HG02884 (cell line): ENCODE data around the gene JARID2.
A peak's percentile ranks its signal among the peaks of the same experiment; 100 is the strongest.

Experiments used
- ATAC-seq: cut with Tn5 transposase; IDR thresholded peaks from one replicate; pipeline ENCODE4 v1.9.1; 2021; ENCODE audit warnings: mild to moderate bottlenecking, moderate library complexity; ENCODE audit not compliant: unreplicated experiment

JARID2 gene

DNA sequence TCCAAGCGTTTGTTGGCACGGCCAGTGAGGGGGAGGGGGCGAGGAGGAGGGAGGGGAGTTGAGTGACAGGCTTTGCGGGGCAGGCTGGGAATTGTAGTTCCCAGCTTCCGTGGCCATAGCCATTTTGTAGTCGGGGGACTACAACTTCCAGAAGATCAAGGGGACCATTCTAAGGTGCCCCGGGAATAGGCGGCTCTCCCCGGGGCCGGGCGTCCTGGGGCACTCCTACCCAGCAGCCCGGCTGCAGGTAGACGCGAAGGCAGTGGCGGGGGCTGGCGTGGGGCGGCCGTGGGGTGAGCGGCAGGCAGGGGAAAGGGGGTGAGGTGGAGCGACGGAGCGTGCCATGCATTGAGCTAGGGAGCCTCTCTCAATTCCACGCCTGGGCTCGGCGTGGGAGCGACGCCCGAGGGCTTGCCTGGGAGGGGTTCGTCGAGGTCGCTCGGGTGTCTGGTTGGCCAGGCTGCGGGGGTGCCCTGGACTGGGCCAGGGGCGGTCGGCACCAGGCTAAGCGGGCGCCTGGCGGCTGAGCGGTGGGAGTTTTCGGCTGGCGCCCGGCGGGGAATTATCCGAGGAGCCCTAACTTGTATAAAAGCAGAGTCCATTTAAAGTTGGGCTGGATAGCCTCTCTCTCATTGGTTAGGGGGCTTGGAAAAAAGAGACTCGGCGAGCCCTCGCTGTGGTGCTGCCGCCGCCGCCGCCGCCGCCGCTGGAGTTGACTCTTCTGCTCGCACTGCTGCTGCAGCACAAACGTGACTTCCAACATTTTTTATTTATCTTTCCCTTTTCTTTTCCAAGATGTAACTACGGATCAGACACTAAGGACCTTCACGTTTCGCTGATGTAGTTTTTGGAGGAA lies at the start of gene JARID2:
Gene JARID2, plus strand, starts transcription at position 709 of the 856 bp plus-strand sequence. CDS start 471 bp downstream, outside the sequence.
- ATAC-seq, result peak; percentile 56

DNA sequence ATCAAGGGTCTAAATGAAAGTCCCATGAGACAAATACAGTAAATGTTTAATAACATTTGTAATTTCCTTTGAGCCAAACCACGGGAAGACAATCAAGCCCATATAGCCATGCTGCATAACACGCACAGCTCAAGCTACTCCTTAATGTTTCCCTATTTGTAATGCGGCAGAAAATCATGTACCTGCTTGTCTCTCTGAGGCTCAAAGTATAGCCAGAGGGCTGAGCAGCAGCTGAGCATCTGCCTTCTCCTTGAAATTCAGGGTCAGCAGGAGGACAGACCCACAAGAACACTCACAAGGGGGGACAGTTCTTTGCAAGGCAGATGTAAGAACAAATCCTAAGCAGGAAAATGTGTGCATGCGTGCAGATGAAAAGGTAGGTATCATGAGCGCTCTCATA lies 45.8 kb upstream of the JARID2 start:
- no peak for ATAC-seq

DNA sequence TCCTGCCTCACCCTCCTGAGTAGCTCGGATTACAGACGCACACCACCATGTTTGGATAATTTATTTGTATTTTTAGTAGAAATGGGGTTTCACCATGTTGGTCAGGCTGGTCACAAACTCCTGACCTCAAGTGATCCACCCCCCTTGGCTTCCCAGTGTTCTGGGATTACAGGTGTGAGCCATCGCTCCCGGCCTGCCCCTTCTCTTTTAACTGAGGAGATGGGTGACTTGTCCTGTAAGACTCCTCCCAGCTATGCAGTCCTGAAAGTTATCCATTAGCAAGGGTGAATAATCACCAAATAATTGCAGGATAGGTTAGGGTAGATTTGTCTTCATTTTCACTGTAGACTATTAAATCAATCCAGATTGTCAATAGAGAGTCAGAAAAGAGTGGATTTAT lies 40.5 kb upstream of the JARID2 start:
- ATAC-seq, result no peak

DNA sequence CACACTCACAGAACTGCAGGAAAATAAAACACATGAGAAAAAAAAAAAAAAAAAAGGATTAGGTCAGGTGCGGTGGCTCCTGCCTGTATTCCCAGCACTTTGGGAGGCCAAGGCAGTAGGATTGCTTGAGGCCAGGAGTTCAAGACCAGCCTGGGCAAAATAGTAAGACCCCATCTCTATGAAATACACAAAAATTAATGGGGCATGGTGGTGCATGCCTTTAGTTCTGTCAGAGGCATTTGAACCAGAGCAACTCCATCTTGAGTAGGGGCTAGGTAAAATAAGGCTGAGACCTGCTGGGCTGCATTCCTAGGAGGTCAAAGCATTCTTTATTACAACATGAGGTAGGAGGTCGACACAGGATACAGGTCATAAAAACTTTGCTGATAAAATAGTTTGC lies 39.0 kb upstream of the JARID2 start:
- no peak for ATAC-seq

DNA sequence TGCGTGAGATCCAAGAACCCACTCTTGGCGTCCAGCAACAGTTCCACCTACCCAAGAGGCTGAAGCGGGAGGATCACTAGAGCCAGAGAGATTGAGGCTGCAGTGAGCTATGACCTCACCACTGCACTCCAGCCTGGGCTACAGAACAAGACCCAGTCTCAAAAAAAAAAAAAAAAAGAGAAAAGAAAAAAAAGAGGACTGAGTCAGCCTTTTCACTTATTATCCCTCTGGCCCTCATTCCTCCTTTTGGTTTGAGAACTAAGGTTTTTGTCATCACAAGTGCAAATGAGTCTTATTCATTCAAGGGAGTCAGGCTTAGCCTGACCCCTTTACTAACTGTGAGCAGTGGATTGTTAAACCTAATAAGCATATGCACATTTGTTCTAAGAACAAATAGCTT lies 37.9 kb upstream of the JARID2 start:
- ATAC-seq, result no peak

DNA sequence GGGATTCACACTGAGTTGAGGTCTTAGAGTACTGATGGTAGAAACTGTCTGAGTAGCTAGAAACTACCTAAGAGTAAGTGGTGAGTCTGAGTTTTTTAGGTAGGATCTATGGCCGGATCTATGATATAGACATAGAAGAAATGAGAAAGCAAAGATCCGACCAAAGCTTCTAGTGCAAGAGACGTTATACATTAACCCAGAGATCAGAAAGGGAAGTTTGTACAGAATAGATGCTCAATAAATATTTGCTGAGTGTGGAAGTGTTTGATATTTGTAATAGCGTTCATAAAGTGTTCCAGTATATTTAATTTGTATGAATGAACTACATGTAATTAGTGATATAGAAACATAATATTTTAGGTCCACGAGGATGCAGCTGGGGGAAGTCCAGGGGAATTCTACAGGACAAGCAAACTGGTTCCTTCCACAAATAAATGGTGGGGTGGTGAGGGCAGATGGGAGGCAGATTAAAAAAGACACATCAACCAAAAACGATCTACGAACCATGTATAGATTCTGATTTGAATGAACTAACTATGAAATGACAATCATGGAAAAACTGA lies 31.9 kb upstream of the JARID2 start:
- no peak for ATAC-seq

DNA sequence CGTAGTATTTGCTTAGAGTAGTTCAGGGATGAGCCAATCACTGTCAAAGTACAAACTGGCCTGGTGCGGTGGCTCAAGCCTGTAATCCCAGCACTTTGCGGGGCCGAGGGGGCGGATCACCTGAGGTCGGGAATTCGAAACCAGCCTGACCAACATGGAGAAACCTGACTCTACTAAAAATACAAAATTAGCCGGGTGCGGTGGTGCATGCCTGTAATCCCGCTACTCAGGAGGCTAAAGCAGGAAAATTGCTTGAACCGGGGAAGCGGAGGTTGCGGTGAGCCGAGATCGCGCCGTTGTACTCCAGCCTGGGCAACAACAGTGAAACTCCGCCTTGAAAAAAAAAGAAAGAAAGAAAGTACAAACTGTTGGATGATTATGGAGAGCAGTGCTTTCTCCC lies 27.5 kb upstream of the JARID2 start:
- no peak for ATAC-seq

DNA sequence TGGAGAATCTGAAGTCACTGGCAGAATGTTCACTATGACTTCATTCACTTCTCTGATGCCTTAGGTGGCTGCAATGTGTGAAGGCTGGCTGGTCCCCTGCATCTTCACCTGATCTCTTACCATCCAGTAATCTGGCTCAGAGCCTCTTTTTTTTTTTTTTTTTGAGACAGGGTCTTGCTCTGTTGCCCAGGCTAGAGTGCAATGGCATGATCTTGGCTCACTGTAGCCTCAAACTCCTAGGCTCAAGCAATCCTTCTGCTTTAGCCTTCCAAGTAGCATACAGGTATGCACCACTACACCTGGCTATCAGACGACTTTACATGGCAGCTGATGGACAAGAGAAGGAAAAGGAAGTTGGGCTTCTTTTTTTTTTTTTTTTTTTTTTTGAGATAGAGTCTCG lies 25.8 kb upstream of the JARID2 start:
- no peak for ATAC-seq

DNA sequence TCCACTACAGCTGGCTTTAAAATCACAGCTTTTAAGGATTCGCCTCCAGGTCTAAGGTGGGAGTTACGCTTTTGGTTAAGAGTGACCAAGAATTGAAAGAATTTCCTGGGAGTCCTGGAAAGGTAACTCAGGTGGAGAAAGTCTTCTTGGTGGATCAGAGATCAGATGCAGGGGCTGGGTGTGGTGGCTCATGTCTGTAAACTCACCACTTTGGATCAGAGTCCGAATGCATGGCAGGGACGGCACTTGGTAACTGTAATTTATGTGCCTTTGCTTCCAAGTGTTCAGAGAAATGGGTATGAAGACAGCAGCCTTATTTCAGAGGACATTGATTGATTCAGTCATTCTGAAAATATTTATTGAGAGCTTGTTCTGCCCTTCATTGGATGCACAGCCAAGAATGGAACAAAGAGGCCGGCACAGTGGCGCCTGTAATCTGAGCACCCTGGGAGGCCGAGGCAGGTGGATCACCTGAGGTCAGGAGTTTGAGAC lies 18.0 kb upstream of the JARID2 start:
- ATAC-seq, result no peak

DNA sequence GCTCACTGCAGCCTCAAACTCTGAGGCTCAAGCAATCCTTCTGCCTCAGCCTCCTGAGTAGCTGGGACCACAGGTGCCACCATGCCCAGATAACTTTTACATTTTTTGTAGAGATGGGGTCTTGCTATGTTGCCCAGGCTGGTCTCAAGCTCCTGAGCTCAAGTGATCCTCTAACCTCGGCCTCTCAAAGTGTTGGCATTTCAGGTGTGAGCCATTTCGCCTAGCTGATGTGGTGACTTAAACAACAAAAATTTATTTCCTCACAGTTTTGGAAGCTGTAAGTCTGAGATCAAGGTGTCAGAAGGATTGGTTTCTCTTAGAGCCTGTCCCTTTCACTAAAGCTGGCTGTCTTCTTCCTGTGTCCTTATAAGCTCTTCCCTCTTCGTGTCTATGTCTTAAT lies 15.0 kb upstream of the JARID2 start:
- ATAC-seq, result no peak

DNA sequence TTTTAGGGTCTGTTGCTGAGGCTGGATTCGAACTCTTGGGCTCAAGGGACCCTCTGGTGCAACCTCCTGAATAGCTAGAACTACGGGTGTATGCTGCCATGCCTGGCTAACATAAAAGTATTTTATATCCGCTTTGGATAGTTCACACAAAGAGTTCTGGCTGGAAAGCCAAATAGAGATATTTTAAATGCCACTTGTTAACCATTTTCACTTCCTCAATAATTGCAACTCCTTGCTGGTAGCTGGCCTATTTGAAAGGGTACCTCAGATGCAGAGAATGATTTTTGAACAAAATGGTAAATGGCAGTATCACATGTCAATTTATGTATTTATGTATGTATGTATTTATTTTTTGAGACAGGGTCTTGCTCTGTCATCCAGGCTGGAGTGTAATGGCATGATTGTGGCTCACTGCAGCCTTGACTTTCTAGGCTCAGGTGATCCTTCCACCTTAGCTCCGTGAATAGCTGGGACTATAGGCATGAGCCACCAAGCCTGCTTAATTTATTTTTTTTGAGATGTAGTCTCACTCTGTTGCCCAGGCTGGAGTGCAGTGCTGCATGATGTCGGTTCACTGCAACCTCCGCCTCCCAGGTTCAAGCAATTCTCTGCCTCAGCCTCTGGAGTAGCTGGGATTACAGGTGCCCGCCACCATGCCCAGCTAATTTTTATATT lies 12.9 kb upstream of the JARID2 start:
- ATAC-seq, result no peak

DNA sequence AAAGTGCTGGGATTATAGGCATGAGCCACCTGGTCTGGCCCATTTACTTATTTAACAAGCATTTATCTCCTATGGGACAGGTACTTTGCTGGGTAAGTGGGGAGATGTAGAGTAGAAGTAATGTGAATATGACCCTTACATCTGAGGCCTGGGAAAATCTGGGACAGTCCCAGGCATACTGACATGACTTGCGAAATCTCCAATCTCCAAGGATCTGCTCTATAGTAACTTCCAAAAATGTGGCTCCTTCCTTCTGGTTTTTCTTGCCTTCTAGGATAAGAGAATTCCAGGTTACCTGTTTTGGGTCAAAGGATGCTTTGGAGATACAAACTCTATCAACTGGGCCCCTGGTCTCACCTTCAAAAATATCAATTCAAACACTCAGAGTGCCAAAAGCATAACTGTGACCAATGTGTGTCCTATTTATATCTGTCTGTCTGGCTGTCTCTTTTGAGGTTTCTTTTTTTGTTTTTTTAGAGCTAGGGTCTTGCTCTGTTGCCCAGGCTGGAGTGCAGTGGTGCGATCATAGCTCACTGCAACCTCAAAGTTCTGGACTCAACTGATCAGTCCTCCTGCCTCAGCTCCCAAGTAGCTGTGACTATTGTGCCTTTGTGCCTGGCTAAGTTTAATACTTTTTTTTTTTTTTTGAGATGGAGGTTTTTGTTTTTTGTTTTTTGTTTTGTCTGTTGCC lies 11.7 kb upstream of the JARID2 start:
- ATAC-seq, result no peak

DNA sequence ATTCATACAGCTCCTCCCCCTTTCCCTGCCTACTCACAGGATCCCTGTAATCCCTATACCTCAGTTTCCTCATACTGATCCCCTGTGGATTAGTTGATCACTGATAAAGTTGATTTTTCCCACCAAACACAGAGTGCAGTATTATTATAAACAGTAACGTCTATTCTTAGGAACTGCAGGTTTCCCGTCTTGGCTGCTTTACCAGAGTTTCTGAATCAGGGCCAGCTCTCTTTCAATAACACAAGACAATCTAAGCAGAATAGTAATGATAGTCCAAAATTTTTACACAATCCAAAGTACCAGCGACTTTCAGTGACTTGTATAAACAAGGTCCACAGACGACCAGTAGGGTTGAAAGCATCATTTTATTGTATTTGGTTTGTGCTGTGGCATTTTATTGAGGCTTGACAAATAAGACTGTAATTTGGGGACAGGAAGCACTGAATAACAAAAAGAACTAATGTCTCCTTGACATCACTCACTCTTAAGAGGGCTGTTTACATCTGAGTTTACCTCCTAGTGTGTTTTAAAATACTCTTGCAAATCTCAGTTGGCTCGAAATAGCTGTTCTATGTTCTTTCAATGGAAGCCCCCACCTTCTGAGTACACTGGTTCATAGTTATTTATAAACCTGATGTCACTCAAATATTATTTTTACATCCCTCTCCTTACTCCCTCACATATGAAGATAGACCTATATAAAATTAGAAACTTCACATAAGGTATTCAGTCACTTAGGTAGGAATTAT lies 6.1 kb upstream of the JARID2 start:
- no peak for ATAC-seq

DNA sequence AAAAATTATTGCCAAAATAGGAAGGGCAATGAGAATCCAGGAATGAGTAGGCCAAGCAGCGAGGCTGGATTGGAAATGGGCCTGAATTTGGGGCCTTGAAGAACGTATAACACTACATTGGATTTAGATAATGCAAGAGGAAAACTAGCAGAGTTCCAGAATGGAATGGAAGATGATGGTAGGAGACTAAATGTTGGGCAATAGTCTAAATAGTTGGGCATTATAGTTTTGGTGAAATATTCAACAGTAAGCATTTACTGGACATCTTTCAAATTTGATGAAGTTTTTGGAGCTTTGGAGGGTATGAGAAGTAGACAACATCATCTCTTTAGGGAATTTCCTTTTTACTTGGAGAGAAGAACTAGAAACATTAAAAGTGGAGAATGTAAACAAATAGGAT lies 3.4 kb upstream of the JARID2 start:
- ATAC-seq, result no peak

DNA sequence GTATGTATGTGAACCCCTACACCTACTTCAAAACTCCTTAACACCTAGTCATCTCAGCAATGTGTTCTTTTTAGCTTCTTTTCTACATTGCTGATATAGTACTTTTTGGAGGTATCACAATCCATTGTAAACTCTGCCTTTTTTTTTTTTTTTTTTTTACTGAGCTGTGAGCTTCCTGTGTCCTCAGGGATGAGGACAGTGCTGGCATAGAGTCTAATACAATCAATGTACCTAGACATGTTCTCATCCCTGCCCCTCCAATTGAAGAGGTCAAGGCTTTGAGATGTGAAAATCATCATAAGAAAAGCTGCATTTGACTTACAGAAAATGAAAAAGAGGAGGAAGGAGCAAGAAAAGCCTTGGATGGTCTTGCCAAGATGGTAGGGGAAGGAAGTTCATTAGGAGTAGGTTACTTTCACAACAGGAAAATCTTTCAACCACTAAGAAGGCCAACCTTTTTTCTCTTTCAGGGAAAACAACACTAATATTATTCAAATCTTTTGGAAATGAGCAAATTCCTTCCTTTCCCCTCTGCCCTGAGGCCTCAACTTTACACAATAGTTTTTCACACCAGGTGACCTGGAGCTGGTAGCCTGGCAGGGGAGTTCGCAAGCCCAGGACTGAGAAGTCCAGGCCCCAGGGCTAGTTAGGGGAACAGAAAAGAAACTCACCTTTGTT lies 2.8 kb upstream of the JARID2 start:
- no peak for ATAC-seq

DNA sequence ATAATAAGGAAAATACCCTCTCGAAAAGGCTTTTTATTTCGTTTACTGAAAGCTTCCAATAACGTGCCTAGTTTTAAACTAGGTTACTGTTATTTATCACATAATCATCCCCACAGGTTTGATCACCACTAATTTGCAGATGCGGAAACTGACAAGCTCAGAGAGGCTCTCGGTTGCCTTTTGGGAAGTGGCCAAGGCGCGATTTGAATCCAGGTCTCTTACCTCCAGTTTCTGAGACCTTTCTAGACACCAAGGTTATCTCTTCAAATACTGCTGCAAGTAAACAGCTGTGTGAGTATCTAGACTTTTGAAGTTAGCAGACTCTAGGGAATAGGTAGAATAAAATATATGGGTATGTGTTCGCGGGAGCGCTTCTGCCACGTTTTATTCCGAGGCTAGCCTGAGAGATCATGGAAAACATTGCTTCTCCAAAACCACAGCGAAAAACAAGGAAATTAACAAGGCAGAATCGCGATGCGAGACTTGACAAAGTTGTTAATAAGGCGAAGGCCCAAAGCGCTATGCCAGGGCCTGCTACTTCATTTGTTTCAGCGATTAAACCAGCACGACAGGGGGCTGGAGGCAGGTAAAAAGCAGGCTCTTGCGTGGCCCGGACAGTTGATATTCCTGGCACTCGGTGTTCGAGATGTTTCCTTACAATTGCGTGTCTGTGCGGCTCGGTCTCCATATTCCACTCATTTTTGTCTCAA lies 1.8 kb upstream of the JARID2 start:
- ATAC-seq, result no peak

DNA sequence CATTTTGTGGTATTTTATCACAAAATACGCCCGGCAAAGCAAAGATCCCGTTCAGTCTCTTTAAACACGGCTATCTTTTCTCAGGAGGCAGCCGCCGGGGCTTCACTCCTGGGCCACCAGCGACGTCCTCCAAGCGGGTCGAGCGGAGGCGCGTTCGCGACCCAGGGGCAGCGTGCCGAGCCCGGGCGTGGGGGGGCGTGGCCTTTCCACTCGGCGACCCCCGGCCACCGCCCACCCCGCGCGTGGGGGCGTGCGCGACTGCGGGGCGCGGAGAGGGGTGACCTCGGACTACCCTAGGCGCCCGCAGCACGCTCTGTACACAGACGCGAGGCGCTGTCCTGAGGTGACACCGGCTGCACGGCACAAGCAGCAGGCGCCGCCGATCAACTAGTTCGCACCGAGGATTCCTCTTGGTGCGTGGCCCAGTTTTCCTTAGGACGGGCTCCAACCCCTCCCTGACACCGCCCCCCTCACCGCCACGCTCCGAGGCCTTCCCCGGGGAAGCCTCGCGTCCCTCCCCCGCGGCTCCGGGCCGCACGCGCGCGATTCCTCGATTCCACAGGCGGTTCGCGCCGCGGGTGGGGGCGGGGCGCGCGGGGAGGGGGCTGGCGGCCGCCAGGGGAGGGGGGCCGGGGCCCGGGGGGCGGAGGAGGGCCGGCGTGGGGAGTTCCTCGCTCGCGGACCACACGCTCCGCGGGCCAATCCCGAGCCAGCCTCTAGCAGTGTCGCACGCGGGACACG lies 1.1 kb upstream of the JARID2 start:
- peak; percentile 8 for ATAC-seq

DNA sequence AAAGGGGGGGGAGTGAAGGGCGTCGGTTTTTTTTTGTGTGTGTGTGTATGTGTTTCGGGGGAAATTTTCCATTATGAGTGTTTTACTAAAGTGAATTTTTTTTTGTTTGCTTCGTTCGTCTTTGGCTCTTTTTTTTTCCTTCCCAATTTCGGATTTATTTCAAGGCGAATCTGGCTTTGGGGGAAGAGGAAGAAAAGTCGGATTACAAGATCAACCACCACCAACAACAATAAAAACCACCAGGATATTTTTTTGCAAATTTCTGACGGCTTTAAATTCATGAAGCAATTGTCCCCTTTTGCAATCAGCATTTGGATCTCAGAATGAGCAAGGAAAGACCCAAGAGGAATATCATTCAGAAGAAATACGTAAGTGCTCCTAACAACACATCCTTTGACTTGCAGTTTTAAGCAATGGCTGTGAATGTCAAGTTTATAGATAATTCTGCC lies 372 bp downstream of the JARID2 start:
- no peak for ATAC-seq
